Measurements from ENCODE around the gene GHRHR.

GHRHR gene

DNA sequence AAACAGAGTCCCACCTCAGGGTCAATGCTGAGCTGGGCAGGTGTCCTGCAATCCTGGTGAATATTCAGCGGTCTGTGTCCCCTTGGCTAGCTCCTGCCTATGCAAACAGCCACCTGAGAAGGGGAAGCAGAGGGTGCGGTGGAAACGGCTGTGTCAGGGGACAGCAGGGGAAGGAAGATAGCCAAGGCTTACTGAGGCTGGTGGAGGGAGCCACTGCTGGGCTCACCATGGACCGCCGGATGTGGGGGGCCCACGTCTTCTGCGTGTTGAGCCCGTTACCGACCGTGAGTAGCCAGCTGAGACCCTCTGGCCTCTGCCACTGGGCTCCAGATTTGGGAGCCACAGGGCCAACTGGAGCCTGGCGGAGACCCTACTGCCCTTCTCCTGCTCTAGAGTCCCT lies at the start of gene GHRHR:
Gene GHRHR, plus strand, starts transcription at position 112 of the 400 bp plus-strand sequence. Its CDS starts 116 bp downstream, at position 228.
- DNase-seq (ENCODE audit: low spot score), result no peak

DNA sequence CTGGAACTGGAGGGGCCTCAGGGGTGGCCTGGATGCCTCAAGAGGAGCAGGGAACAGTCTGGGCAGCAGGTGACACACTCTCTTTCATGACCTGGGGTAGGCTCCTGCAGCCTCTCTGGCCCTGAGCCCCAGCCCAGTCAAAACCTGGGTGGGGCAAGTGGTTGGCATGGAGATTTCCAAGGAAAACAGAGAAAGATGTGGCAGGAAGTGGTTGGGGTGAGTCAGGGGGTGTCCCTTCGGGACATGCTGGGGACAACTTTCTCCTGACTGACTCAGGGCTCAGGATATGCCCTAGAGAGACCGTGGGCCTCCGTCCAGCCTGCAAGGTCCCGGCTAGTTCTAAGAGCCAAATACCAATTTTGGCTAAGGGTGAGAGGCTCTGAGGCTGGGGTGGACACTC lies 49.2 kb upstream of the GHRHR start:
- DNase-seq (ENCODE audit: low spot score), result no peak

DNA sequence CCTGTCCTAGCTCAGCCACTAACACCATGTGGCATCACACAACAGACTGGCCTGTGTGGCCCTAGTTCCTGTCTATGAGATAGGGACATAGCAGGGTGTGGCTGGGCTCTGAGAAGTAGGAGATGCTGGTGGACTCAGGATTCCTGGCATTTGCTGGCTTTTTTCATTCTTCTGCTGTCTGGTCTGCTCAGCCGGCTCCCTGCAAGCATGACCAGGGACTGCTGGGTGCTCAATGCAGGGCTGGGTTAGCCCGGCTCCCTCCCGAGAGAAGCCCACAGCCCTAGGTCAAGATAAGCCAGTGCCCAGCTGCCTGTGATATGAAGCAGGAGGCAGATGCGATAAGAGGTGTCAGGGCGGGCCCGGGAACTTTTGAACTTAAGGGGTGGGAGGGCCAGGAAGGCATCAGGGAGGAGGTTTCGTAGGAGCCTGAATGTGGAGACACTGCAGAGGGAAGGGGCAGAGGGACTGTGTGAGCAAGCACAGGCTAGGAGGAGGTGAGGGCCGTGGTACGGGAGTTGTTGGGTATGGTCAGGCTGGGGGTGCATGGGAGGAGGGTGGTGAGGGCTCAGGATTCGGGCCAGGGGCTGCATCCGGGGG lies 48.6 kb upstream of the GHRHR start:
- DNase-seq (ENCODE audit: low spot score), result no peak

DNA sequence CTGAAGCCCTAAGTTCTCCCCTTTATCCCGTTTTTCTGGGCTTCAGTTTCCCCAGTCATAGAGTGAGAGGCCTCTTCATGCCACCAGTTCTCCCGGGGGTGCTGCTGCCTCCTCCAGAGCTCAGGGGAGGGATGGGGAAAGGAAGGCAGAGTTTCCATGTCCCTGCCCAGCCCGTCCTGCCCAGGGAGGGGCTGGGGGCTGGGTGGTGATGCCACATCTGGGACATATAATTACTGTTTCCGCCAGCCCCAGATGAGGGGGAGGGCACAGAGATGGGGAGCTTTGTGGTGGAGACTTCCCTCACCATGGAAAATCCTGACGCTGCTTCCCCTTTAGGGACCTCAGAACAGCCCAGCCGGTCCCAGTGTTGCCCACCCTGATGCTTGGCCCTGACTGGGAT lies 48.0 kb upstream of the GHRHR start:
- no peak for DNase-seq (ENCODE audit: low spot score)

DNA sequence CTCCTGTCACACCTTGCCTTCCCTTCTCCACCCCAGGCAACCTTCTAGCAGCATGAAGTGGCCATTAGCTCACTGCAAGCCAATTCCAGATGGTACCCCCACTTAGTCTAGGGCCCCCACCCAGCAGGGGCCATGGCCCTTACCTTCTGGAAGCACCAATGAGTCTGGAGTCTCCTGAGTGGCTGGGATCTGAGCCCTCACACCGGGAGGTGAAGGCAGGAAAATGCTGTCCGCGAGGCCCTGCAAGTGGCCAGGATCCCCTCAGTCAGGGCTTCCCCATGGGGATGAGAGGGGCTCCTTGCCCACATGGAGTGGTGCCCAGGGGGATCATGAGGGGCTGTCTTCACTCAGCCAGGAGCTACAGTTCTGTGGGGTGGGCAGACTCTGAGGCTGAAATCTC lies 47.5 kb upstream of the GHRHR start:
- DNase-seq (ENCODE audit: low spot score), result no peak

DNA sequence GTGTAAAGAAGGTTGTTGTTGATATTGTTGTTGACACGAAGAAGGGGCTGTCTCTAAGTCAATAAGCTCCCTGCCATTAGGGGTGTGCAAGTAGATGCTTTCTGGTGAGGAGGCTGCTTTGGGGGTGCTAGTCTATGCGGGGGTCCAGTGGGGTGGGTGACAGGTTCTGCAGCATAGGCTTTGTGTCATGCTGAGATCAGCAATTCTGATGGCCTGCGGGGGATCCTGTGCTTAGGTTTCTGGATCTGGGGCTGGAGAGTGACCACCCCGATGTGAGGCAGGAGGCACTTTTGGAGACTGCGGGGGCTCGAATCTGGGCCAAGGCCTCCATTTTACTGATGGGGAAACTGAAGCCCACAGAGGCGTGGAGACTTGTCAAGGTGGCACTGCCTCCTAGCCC lies 47.0 kb upstream of the GHRHR start:
- no peak for DNase-seq (ENCODE audit: low spot score)

DNA sequence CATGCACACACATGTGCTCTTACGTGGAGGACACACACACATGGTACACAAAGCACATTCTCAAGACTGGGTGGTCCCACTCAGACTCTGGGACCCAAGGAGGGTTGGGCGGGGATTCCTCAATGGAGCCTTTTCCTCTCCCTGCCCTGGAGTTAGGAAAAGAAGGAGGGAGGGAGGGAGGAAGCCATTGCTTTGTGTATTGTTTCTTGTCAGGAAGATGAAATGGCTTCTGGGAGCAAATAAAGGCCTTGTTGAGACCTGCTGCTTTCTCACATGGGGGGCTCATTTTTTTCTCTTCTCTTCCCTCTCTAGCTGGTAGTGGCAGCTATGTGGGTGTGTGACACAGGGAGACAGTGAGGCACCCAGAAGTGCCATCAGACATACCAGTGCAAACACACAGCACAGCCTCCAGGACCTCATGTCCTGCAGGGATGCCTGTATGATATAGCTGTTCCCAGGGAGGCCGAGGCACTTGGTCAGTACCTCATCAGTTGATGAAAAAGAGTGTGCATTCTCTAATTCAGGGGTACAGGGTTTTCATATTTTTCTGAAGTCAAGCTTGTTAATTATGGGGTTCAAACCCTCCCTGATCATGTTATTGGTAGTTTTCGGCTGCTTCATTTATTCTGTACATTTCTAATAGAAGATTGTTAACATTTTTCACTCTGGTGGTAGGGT lies 46.4 kb upstream of the GHRHR start:
- DNase-seq (ENCODE audit: low spot score), result no peak

DNA sequence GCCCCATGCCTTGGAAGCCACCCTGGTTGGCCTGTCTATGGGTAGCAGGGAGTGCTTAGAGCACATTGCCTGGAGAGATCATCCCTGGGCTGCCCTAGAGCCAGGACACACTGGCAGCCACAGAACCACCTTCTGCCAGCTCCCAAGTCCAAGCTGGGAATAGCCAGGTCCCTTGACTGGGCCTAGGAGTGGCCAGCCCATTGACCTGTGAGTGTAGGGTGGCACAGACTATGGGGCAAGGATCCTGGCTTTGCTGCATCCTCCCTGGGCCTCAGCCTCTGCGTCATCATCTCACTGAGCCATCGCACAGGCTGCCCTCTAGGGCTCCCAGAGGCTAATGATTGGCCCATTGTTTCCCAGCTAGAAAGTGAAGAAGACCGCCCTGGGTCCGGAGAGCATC lies 45.1 kb upstream of the GHRHR start:
- DNase-seq (ENCODE audit: low spot score), result no peak

DNA sequence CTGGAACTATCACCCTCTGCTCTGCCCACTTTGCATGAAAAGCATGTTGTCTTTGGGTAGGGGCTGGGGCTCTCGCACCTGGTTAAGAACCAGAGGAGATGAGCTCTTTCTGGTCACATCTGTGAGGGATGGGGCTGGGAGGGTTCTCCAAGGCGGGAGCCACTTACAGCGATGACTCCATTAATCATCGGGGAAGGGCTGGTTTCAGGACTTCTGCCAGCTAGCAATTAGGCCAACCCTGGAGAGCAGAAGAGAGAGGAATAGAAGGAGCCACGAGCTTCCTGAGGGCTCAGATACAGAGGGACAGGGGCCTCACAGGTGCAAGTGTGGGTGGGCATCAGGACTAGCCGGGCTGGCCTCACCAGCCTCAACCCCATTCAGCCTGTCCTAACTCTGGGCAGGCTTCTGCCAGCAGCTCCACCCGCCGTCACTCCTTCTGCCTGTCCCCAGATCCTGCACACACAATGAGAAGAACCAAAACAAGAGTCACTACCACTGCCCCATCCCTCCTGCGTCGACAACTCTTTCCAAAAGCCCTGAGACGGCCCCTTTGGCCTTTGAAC lies 43.7 kb upstream of the GHRHR start:
- DNase-seq (ENCODE audit: low spot score), result no peak

DNA sequence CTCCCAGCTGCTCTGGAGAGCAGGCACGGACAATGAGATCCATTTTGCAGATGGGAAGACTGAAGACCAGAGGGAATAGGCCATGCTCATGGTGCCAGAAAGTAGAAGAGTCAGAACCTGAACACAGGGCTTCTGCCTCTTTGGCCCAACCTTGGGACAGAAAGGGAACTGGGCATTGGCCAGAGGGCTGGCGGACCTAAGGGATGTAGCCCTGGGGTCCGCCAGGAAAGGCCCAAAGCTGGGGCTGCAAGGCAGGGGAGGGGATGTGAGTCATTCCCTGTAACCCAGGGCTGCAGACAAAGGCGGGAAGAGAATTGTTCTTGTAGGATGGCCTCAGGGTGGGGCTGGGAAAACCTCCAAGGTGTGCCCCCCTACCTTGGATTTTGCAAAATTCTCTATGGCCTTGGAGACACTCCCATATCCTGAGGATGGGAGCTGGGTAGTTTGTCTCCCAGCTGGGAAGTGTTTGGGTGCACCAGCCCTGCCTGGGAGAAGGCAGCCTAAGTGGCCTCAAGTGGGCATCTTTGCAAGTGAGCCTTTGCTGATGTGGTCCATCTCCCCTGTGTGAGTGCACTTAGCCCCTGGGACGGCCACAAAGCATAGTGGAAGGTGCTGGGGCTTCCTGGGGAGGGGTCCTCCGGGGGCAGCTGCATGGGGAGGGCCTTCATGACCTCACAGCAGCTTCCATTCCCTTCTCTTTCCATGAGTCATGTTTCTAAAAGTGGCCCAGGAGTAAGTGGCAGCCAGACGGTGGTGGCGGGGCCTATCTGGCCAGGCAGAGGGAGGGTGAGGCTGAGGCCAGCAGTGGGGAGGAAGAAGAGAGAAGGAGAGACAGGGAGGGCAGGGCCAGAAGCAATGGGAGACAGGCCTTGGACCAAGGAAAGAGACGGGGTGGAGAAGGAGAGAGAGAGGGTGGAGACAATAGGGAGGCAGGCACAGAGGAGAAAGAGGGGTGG lies 42.9 kb upstream of the GHRHR start:
- no peak for DNase-seq (ENCODE audit: low spot score)

DNA sequence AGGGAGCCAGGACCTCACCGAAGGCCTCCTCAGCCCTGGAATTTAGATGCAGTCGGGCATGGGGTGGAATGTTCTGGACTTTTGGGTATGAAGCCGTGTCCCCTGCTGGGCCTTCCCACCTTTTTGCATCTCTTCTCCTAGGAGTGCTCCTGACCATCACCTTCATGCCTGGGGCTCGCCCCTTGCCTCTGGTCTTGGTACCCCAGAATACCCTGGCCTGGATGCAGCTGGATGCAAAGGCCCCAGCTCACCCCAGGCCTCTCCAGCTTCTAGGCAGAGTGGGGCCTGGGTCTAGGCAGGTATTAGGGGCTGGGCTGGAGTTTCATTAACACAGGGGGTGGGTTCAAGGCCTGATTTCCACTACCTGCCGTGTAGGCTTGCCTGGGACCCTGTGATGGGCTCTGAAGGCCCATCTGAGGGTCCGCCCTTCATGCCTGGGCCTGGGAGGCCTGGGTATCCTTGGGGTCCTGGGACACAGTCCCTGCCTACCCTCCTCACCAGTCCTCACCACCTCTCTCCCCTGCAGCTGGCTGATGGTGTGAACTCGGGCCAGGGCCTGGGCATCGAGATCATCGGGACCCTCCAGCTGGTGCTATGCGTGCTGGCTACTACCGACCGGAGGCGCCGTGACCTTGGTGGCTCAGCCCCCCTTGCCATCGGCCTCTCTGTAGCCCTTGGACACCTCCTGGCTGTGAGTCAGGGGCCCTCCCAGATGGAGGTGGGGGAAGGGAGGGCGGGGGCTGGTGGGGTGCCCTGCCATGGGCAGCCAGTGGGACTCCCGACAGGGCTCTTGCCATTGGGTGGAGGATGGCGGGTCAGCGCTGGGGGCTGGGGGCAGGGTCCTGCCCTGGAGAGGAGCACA lies 42.0 kb upstream of the GHRHR start:
- no peak for DNase-seq (ENCODE audit: low spot score)

DNA sequence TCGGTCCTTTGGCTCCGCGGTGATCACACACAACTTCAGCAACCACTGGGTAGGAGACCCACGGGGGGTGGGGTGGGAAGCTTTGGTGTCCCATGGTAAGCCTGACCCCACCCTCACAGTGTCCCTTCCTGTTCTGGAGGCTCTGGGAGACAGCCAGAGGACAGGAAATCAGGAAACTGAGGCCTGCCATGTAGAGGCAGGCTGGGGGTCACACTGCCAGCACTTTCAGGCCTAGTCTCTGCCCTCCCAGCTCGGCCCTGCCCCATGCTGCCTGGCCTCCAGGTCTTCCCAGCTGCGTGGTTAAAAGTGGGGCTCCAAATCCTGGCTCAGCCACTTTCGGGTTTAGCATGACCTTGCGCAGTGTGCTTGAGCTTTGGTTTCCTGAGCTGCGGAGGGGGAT lies 41.2 kb upstream of the GHRHR start:
- no peak for DNase-seq (ENCODE audit: low spot score)

DNA sequence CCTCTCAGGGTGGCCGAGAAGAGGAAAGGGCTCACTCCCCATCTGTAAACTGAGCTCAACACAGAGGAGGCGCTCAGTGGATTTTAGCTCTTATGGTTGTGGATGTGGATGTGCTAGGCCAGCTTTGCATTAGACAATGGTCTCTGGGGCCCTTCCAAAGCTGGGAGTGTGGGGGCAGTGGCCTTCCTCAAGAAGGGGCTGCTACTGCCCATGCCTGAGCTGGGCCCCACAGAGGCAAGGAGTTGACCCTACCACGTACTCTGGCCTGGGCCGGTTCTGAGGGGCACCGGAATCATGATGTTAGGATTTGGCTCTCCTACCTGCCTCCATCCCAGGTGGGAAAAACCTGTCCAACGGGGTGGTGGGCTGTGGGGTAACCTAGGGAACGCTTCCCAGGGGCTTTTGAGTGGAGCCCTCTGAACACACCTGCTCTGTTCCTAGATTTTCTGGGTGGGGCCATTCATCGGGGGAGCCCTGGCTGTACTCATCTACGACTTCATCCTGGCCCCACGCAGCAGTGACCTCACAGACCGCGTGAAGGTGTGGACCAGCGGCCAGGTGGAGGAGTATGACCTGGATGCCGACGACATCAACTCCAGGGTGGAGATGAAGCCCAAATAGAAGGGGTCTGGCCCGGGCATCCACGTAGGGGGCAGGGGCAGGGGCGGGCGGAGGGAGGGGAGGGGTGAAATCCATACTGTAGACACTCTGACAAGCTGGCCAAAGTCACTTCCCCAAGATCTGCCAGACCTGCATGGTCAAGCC lies 40.6 kb upstream of the GHRHR start:
- DNase-seq (ENCODE audit: low spot score), result no peak

DNA sequence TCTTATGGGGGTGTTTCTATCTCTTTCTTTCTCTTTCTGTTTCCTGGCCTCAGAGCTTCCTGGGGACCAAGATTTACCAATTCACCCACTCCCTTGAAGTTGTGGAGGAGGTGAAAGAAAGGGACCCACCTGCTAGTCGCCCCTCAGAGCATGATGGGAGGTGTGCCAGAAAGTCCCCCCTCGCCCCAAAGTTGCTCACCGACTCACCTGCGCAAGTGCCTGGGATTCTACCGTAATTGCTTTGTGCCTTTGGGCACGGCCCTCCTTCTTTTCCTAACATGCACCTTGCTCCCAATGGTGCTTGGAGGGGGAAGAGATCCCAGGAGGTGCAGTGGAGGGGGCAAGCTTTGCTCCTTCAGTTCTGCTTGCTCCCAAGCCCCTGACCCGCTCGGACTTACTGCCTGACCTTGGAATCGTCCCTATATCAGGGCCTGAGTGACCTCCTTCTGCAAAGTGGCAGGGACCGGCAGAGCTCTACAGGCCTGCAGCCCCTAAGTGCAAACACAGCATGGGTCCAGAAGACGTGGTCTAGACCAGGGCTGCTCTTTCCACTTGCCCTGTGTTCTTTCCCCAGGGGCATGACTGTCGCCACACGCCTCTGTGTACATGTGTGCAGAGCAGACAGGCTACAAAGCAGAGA lies 39.9 kb upstream of the GHRHR start:
- DNase-seq (ENCODE audit: low spot score), result no peak

DNA sequence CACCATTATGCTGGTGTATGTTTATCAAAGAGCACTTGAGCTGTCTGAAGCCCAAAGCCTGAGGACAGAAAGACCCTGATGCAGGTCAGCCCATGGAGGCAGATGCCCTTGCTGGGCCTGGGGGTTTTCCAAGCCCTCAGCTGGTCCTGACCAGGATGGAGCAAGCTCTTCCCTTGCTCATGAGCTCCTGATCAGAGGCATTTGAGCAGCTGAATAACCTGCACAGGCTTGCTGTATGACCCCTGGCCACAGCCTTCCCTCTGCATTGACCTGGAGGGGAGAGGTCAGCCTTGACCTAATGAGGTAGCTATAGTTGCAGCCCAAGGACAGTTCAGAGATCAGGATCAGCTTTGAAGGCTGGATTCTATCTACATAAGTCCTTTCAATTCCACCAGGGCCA lies 39.1 kb upstream of the GHRHR start:
- DNase-seq (ENCODE audit: low spot score), result no peak

DNA sequence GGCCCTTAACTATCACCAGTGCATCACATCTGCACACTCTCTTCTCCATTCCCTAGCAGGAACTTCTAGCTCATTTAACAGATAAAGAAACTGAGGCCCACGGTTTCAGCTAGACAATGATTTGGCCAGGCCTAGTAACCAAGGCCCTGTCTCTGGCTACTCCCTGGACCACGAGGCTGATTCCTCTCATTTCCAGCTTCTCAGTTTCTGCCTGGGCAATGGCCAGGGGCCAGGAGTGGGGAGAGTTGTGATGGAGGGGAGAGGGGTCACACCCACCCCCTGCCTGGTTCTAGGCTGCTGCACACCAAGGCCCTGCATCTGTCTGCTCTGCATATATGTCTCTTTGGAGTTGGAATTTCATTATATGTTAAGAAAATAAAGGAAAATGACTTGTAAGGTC lies 38.6 kb upstream of the GHRHR start:
- no peak for DNase-seq (ENCODE audit: low spot score)

DNA sequence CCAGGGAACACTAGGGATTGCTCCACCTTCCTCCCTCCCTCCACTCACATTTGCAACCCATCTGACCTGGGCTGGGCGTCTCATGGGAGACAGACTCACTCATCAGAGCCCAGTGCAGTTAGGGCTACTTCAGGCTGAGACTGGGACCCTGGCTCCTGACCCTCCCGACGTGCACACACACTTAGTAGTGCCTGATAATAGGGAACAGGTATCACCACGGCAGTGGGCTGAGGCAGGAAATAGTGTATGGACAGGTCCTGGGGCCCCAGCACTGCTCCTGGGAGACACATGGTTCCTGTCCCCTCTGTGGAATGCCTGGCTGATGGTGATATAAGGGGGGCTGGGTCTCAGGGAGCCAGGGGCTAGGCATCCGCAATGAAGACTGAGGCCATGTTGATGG lies 37.8 kb upstream of the GHRHR start:
- DNase-seq (ENCODE audit: low spot score), result no peak

DNA sequence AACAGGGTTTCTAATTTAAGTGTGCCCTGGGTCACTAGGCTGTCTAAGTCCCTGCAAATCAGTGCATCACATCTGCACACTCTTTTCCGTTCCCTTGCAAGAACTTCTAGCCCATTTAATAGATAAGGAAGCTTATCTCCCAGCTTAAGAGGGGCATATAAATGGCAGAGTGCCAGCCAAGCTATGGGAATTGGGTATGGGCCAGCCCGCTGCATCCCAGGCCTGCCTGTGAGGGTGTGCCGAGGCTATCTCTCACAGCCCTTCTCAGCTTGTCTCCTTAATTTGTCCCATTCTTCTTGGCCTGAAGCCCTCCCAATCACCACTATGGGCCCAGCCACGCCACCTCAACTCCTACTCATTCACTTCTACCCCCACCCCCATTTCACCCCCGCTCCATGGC lies 37.4 kb upstream of the GHRHR start:
- no peak for DNase-seq (ENCODE audit: low spot score)

DNA sequence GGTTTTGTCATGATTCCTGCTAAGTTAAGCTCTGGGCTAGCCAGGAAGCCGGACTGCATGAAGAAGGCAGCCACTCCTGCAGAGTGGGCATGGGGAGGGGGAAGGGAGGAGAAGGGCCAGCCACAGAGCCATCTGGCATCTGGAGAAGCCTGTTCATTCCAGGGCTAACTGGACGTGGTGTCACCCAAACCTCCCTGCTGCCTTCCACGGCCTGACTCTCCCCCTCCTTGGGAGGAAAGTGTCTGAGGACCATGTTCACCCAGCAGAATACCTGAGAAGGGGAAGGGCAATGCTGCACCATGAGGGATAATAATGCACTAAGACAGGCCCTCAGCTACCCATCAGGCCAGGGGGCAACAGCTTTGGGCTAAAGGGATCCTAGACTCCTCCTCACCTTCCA lies 36.7 kb upstream of the GHRHR start:
- no peak for DNase-seq (ENCODE audit: low spot score)

DNA sequence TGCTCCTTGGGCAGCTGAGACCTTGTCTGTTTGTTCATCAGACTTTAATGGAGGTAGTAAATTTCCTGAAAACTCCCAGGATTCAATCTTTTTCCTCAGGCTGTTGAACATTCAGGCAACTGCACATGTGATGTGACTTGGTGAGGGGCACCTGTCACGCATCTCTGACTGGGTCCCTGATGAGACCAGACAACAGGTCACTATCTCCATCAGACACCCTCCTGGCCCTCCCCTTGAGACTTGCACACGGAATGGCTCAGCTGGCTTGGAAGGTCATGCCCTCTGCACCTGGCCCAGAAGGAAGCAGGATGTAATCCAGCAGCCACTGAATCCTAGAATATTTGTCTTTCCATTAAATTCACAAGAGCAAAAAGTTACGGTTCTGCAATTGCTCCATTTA lies 36.2 kb upstream of the GHRHR start:
- no peak for DNase-seq (ENCODE audit: low spot score)

Measured in NAMALWA (cell line).